Coronary artery (tissue), 2 donors: ENCODE data around the gene SLC12A1.

Experiments used
- DNase-seq: peaks from one replicate; pipeline ENCODE4 v3.0.0-alpha.2; 2017; ENCODE audit warnings: low spot score
- H3K27ac ChIP-seq, 2 donors: fragments of 200-600 bp; sonication (generic); one replicate each; pipeline ENCODE4 v1.5.1; 2016 to 2019
- H3K4me3 ChIP-seq: fragments of 200-600 bp; sonication (generic); 2 replicates; pipeline ENCODE4 v1.5.1; 2016; ENCODE audit warnings: mild to moderate bottlenecking, moderate library complexity
- CTCF ChIP-seq: fragments of 200-600 bp; sonication (generic); IDR thresholded peaks from one replicate; pipeline ENCODE4 v1.5.1; 2019; ENCODE audit warnings: antibody characterized with exemption

SLC12A1 gene

GRCh38 chr15:48281674-48282073 is 75.6 kb downstream of the SLC12A1 start:
- TF ChIP-seq CTCF: no peak

GRCh38 chr15:48282216-48282615 is 76.1 kb downstream of the SLC12A1 start:
- DNase-seq: no peak
- Histone ChIP-seq H3K4me3 (no peak overlapping the region), H3K27ac (no peak overlapping the region)
- TF ChIP-seq CTCF: no peak

More at GRCh38 chr15:48281674-48282073, 75.6 kb downstream of the SLC12A1 start:
- DNase-seq: no peak
- Histone ChIP-seq H3K27ac (no peak overlapping the region), H3K4me3 (no peak overlapping the region)

- Histone ChIP-seq H3K4me3 (no peak overlapping the region), H3K27ac (peak overlapping the region in 1 of 2 donors; percentile 50)
- no peak for DNase-seq
- TF ChIP-seq CTCF: no peak
These were observed 77.5 kb downstream of the SLC12A1 start for GRCh38 chr15:48283396-48284145.

- TF ChIP-seq CTCF: peak; percentile 61
- DNase-seq: no peak
- Histone ChIP-seq H3K4me3 (peak overlapping the region; percentile 55), H3K27ac (peak overlapping the region; percentile 57 to 78)
These were observed 79.5 kb downstream of the SLC12A1 start for GRCh38 chr15:48285329-48286214.

- no peak overlapping the region for H3K27ac ChIP-seq
- no peak for DNase-seq
- no peak for TF ChIP-seq CTCF
- no peak overlapping the region for H3K4me3 ChIP-seq
These were observed 83.5 kb downstream of the SLC12A1 start for GRCh38 chr15:48289628-48290027.

- DNase-seq: no peak
- Histone ChIP-seq H3K27ac (no peak overlapping the region), H3K4me3 (no peak overlapping the region)
- TF ChIP-seq CTCF: no peak
These were observed 86.4 kb downstream of the SLC12A1 start for GRCh38 chr15:48292458-48292857.
